SU-DHL-6 (cell line): ENCODE data around the gene RNF113B.

Experiments
- H2AFZ ChIP-seq: fragments of 200-600 bp; sonication (generic); 2 replicates; pipeline ENCODE4 v1.6.1; 2014; ENCODE audit warnings: low read depth, mild to moderate bottlenecking, moderate library complexity, mixed read lengths, antibody characterized with exemption, low read length; ENCODE audit not compliant: severe bottlenecking
- H3F3A ChIP-seq: fragments of 200-600 bp; shearing (Covaris generic); 2 replicates; pipeline ENCODE4 v1.6.0; 2016; ENCODE audit warnings: antibody characterized with exemption, mild to moderate bottlenecking; ENCODE audit not compliant: insufficient read depth
- H3K27ac ChIP-seq: fragments of 200-600 bp; sonication (generic); 2 replicates; pipeline ENCODE4 v1.5.1; 2016; ENCODE audit warnings: low read depth, mild to moderate bottlenecking, low read length, moderate library complexity, mixed read lengths
- H3K27me3 ChIP-seq: fragments of 200-600 bp; sonication (generic), shearing (Covaris generic); 2 replicates; pipeline ENCODE4 v1.6.0; 2014; ENCODE audit warnings: mild to moderate bottlenecking, low read length
- H3K36me3 ChIP-seq: fragments of 200-600 bp; sonication (generic); 2 replicates; pipeline ENCODE4 v1.6.1; 2014; ENCODE audit warnings: mild to moderate bottlenecking, low read length, mixed read lengths
- H3K4me2 ChIP-seq: fragments of 300-600, 200-600 bp; shearing (Covaris generic), sonication (generic); 2 replicates; pipeline ENCODE4 v1.6.0; 2014; ENCODE audit warnings: low read length, low read depth, mild to moderate bottlenecking; ENCODE audit not compliant: poor library complexity, severe bottlenecking
- H3K4me3 ChIP-seq: fragments of 200-600 bp; sonication (generic); 2 replicates; pipeline ENCODE4 v1.5.1; 2014; ENCODE audit warnings: antibody characterized with exemption, low read length, mild to moderate bottlenecking, mixed read lengths; ENCODE audit not compliant: insufficient read depth, poor library complexity, severe bottlenecking
- H3K79me2 ChIP-seq: fragments of 200-600 bp; sonication (generic); 2 replicates; pipeline ENCODE4 v1.6.1; 2014; ENCODE audit warnings: mild to moderate bottlenecking, low read length, moderate library complexity; ENCODE audit not compliant: insufficient read depth
- H3K9ac ChIP-seq: fragments of 200-600 bp; sonication (generic); 2 replicates; pipeline ENCODE4 v1.7.0; 2014; ENCODE audit warnings: mild to moderate bottlenecking, low read length
- H3K9me2 ChIP-seq: fragments of 200-600 bp; sonication (generic); replicated peaks from 2 replicates; pipeline ENCODE4 v1.6.1; 2014; ENCODE audit warnings: low read length; ENCODE audit not compliant: insufficient read depth
- H3K9me3 ChIP-seq: fragments of 200-600 bp; sonication (generic); 2 replicates; pipeline ENCODE4 v1.6.1; 2014; ENCODE audit warnings: low read length, mixed read lengths; ENCODE audit not compliant: insufficient read depth
- H4K20me1 ChIP-seq: fragments of 200-600 bp; sonication (generic); 2 replicates; pipeline ENCODE4 v1.6.1; 2014; ENCODE audit warnings: low read depth, mild to moderate bottlenecking, antibody characterized with exemption, low read length, moderate library complexity, mixed read lengths
- CTCF ChIP-seq: fragments of 200-600 bp; sonication (generic); IDR thresholded peaks from one replicate; pipeline ENCODE4 v1.5.1; 2017; ENCODE audit warnings: antibody characterized with exemption, mild to moderate bottlenecking, low read length, moderate library complexity; ENCODE audit not compliant: insufficient read depth, poor library complexity, severe bottlenecking
- EZH2phosphoT487 ChIP-seq: fragments of 200-600 bp; sonication (generic), shearing (Covaris generic); conservative IDR thresholded peaks from 2 replicates; pipeline ENCODE4 v1.6.1; 2018; ENCODE audit warnings: mild to moderate bottlenecking, antibody characterized with exemption, low read length, moderate library complexity, mixed read lengths

The RNF113B gene

DNA sequence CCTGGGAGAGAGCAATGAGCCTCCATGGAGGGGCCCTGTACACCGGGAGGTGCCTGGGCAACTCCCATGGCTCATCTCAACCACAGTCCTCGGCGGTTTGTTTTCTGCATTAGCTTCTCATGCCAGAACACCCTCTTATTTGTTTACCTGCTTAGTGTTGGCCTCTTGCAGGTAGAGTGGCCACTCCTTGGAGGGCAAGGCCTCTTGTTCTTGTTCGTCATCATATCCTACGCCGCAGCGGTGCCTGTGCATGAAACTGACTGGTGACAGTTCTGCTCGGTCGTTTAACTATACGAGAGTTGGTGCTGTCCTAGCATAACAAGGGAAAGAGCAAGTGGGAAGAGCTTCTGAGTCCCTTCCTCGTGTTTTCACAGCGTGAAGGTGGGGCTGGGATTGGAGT is 40.5 kb upstream of the RNF113B start:
- no peak for TF ChIP-seq CTCF
- Histone ChIP-seq H3K9ac (no peak overlapping the region), H4K20me1 (no peaks in the 10 kb centered on the region), H3K27ac (no peak overlapping the region), H3K4me2 (no peak overlapping the region), H3K79me2 (no peaks in the 10 kb centered on the region), H2AFZ (no peak overlapping the region), H3K27me3 (no peaks in the 10 kb centered on the region), H3K9me2 (no peaks in the 10 kb centered on the region), H3F3A (no peaks in the 10 kb centered on the region), H3K9me3 (no peaks in the 10 kb centered on the region), H3K4me3 (no peak overlapping the region), H3K36me3 (no peaks in the 10 kb centered on the region)

DNA sequence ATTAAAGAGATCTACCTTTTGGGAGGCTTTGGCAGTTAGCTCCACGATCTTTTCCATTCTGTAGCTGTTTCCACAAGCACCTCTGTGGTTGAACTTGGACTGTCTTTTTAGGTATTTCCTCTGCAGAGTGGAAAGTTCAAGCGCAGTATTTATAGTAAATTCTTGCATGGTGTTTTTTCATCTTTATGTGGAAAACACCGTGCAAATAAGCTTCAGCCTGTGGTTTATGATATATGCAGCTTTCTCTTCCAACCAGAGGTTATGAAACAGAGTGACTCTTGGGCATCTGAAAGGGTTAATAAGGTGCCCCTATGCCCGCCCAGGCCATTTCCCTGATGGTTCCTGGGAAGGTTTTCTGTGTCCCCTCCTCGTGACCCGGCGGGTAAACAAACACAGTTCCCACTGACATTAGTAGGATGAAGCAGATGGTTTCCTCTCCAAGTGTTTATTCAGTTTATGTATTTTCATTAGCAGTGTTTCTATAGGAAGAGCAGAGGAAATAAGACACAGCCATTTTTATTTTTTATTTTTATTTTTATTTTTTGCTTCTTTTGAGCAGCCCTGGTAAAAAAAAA is 39.7 kb upstream of the RNF113B start:
- Histone ChIP-seq H3K27me3 (no peaks in the 10 kb centered on the region), H3K4me3 (no peak overlapping the region), H3K9me2 (no peaks in the 10 kb centered on the region), H3K27ac (no peak overlapping the region), H3K79me2 (no peaks in the 10 kb centered on the region), H3K36me3 (no peaks in the 10 kb centered on the region), H3K4me2 (no peak overlapping the region), H2AFZ (no peak overlapping the region), H3F3A (no peaks in the 10 kb centered on the region), H4K20me1 (no peaks in the 10 kb centered on the region), H3K9me3 (no peaks in the 10 kb centered on the region), H3K9ac (no peak overlapping the region)
- TF ChIP-seq EZH2phosphoT487 (no peak), CTCF (no peak)

DNA sequence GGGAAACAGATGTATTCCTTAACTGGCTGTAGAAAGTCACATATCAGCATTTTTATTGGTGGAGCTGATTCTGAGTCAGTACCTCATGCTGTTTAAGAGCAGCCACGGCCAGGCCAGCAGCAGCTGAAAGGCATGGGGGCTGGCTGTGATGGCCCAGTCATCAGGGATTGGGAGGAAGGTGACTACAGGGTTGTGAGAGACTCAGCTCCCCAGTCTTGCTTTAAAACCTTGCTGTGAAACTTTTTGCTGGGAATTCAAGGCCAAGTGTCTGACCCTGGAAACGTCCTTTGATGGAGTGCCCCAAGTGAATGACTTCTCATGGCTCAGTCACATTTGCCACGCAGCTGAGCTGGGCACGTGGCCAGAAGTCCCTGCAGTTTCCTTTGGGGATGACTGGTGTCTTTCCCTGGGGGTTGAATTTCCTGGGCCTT is 39.1 kb upstream of the RNF113B start:
- Histone ChIP-seq H3K4me2 (no peak overlapping the region), H3K27me3 (no peaks in the 10 kb centered on the region), H2AFZ (no peak overlapping the region), H3K9me3 (no peaks in the 10 kb centered on the region), H3K36me3 (no peaks in the 10 kb centered on the region), H3K9me2 (no peaks in the 10 kb centered on the region), H3K4me3 (no peak overlapping the region), H3K27ac (no peak overlapping the region), H3F3A (no peaks in the 10 kb centered on the region), H3K79me2 (no peaks in the 10 kb centered on the region), H4K20me1 (no peaks in the 10 kb centered on the region), H3K9ac (no peak overlapping the region)
- TF ChIP-seq EZH2phosphoT487 (no peak), CTCF (no peak)
